KG1 (cell line): ENCODE data around the gene ATG9A.
A peak's percentile ranks its signal among the peaks of the same experiment; 100 is the strongest.

Experiments used
- DNase-seq: peaks from one replicate; lab custom pipeline; 2025; lab: John Stamatoyannopoulos, UW

Gene ATG9A

DNA sequence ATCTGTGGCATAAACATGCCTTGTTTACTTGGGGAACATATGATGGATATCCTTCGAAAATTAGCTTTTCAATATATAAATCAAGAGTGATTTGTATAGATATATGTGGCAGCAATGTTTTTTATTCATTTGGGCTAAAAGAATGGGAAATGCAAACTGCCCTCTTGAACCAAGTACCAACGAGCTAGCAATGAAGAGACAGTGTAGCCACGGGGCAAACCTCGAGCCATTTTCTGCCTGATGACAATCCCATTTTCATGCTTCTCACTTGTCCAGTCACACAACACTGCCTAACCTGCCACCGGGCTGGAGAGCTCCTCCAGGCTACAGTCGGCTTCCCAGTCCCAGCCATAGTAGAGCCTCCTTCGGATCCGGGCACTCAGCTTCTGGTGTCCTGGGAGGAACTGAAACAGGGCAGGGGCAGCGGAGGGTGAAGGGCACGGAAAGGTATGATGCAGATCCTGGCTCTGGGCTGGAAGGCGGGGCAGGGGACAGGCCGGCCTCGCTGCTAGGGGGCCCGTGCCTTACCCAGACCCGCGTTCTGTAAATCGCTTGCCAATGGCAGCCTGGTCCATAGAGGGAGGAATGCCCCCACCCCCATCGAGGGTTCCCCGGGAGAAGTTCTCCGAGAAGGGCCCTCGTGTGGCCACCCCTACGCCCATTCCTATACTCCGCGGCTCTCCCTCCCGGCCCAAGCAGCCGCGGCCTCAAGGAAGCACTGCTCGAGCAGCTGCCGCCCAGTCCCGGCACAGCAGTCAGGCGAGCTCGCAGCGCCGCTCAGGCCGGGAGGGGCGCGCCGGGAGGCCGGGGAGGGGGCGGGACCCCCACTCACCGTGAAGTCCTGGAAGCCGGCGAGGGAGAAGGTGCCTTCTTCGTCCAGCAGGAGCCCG is 53.3 kb downstream of the ATG9A start:
- DNase-seq: peak; percentile 21

DNA sequence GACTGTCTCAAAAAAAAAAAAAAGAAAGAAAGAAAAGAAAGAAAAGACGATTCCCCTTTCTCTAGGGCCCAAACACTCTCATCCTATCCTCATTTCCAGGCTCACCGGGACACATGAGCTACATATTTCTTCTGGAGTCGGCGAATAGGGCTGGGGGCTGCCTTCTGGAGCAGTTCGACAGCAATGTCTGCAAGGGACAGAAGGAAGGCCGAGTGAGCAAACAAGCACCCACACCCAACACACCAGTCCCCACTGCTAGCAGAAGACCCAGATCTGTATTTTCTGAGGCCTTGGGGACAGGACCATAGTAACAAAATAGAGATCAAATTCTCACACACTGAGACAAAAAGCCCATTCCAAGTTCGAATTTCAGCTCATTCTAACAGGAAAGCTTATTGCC is 54.0 kb downstream of the ATG9A start:
- no peak for DNase-seq

DNA sequence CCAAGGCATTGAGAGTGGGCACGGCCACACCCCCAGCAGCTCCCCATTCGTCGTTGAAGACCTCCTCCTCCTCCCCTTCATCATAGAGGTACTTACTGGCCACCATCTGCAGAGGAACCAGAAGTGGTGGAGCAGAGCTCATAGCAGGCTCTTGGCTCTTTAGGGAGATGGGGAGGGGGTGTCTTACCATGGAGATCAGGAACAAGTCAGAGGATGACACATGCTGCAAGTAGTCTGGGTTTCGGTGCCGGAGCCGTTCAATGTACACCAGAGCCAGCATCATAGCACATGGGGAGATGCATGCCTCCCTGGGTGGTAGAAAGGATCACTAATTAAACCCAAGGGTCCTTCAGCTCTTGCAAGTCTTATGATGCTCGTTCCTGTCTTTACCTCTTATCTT is 54.6 kb downstream of the ATG9A start:
- no peak for DNase-seq

DNA sequence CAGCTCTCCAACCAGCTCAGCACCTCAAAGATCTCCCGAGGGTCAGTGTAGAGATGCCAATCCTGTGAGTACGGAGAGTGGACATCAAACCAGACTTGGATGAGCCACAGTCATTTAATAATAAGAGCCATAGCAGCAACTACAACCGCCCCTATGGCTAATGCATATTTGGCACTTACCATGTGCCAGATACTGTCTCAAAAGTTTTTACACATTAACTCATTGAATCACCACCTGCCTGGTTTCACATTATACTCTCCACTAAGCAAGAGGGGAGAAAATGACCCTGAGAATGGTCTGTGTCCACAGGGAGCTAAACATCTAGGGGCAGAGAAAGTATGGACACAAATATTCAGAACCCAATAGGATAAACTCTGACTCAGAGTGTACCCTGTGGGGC is 55.3 kb downstream of the ATG9A start:
- DNase-seq: no peak

DNA sequence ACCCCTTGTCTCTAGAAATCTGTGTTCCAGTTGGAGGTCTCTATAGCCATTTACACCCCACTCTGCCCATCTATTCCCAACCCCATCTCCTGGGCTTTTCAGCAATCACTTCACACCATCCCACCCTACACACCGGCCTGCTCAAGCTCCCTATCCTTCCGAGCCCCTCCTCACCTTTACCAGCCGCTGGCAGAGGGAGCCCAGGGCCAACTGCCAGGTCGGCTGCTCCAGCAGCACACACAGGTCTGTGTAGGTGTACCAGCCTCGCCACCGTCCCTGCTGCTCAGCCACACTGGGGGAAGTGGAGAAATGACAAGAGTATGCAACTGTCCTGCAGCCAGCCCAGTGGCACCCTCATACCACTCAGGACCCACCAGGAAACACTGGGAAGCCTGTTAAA is 56.3 kb downstream of the ATG9A start:
- no peak for DNase-seq

DNA sequence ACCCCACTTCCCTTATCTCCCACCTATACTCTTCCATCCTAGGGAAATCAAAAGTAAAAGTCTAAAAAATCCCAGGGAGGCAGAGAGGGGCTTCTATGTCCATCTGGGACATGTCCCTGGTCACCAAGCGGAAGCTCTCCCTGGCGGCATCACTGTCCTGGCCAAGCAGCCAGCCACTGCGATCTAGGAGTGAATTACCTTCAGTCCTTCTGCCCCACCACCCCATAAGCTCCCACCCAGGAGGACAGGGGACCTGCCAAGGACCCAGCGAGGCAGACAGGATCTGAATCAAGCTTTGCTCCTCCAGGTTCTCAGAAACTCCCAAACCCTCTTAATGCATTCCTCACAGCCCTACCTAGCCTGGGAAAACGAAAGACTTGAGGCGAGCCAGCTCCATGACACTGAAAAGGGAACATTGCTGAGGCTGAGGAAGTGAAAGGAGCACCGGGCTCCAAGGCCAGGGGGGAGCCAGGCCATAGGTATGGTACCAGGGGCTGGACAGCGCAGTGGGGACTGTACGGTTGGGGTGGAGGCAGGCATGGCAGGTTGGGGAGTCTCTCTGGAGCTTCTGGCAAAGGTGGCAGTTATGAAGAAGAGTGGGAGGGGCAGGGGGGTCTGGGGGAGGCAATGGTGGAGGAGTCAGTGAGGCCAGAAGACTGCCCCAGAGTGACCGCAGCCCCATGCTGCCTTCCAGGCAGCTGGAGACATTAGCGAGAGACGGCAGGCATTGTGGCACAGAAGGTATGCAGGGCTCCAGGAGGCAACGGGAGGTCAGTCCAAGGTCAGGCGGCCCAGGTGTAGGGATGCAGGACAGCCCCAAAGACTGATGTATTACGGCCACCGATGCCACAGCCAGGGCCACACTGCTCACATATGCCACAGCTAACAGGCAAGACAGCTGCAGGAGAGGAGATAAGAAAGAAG is 56.9 kb downstream of the ATG9A start:
- DNase-seq: no peak

DNA sequence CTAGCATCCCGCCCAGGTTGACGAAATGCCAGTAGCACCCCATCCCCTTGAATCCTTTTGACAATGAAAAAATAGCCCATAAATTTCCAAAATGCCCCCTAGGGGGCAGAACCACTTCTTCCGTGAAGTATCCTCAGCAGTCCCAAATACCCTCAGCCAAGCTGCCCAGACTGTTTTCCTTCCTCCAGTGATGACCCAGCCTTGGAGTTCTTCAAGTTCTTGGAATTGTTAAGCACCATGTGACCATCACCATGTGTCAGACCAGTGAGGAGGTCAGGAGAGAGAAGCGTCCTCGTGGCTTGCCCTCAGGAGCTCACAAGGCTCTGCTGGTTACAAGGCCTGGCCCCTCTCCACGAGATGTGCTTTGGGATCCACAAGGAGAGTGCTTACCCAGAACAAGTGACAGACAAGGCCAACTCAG is 58.2 kb downstream of the ATG9A start:
- DNase-seq: peak; percentile 18

DNA sequence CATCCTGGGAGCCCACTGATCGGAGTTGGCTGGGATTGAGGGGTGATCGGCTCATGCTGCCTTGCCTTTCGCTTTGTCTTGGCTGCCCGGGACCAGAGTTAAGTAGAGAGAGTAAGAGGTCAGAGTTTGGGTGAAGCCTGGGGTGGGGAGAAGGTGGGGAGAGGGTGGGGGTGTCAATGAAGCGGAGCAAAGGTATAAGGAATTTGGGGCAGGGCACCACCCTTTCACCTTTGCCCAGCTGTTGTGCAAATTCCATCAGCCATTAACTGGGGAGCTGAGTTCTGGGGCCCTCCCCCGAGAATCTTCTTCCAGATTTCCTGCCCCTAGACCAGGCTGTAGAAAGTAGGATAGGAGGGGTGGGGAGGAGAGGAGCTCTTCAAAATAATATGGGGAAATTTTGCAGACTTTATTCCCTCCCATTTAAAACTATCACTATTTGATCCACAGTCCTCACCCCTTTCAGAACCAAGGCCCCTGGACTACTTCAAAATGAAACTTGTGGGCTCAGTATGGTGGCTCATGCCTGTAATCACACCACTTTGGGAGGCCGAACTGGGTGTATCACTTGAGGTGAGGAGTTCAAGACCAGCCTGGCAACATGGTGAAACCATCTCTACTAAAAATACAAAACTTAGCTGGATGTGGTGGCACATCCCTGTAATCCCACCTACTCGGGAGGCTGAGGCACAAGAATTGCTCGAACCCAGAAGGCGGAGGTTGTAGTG is 59.3 kb downstream of the ATG9A start, which contains the start of gene SLC23A3:
SLC23A3 (minus strand) TSS at position 100 of the 725 bp plus-strand sequence; CDS start at position 55, 45 bp downstream.
- no peak for DNase-seq
